CD4-positive, alpha-beta T cell treated with Interleukin-4 for 1 hour (primary cell): ENCODE results near the gene GIMAP5.

Experiments
- DNase-seq, 2 donors: peaks; one replicate each; pipeline ENCODE4 v3.0.0-alpha.2; 2020 to 2022

The GIMAP5 gene

DNA sequence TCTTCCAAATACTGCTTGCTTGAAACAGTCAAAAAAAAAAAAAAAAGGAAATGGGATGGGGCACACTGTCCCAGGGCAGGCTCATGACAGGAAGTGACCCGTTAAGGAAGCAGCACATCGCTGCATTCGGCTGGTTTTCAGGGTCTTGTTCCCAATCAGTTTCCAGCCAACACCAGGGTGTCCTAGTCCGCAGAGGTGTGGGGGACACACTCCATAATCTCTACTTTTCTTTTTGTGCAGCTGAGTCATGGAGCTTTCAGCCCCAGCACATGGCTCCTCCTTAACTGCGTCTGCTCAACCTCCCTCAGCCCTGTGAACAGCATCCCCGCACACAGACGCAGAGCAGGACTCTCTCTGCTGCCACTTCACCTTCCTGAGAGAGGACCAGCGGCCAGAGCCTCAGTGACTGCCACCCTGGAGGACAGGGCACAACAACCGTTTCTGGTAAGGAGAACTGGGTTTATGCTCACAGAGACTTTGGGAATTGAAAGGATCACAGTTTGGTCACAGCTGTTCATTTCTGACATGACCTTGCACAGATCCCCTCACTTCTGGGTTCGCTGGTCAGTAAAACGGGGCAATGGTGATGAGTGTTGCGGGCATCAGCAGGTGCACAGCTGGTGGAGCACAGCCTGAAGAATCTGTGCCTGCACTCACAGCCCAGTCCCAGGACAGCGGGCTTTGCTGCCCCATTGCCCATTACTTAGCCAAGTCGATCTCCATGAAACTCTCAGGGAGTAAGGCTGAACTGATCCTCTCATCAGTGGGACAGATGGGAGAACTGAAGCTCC is at the start of gene GIMAP5:
GIMAP5 (plus strand) TSS at position 154 of the 791 bp plus-strand sequence. CDS start 3,467 bp downstream, outside the sequence.
- peak; percentile 43 to 53 for DNase-seq

DNA sequence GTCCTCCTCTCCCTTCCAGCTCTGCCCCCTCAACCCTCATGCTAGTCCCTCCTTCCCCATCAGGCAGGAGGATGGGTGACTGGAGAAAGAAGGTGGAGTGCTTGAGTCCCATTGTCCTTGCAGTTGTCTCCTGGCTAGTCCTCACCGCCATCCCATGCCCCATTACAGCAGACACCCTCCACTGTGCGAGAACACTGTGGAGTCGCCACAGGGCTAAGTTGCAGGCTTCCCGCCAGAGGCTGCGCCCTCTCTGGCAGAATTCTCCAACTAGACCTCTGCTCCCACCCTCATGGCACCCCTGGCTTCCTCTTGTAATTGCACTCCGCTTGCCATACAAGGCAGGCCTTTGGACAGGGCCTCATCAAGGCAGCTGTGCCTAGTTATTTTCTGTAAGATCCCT is 48.6 kb upstream of the GIMAP5 start:
- DNase-seq = no peak

DNA sequence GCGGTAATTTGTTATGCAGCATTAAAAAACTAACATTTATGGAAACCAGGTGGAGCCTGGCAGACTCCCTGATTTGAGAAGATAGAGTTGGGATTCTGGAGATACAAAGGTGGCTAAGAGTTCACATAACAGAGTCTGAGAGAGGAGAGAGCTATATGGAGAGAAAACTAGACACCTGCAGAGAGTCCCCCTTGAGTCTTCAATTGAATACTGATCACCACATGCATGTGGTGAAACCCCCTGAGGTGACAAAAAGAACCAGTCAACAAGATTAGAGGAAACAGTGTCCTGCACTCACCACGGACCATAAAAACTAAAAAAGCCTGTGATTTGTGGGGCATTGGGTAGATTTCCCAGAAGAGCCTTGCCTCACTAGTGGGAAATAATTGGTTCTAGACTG is 41.6 kb upstream of the GIMAP5 start:
- DNase-seq = no peak

DNA sequence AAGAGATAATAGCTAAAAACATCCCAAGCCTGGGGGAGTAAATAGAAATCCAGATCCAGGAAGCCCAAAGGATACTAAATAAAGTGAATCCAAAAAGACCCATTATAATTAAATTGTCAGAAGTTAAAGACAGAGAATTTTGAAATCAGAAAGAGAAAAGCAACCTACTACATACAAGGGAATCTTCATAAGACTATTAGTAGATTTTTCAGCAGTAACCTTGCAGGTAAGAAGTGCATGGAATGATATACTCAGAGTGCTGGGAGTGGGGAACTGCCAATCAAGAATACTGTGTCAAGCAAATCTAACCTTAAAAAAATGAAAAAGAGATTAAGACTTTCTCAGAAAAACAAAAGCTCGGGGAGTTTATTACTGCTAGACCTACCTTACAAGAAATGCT is 34.0 kb upstream of the GIMAP5 start:
- no peak for DNase-seq

DNA sequence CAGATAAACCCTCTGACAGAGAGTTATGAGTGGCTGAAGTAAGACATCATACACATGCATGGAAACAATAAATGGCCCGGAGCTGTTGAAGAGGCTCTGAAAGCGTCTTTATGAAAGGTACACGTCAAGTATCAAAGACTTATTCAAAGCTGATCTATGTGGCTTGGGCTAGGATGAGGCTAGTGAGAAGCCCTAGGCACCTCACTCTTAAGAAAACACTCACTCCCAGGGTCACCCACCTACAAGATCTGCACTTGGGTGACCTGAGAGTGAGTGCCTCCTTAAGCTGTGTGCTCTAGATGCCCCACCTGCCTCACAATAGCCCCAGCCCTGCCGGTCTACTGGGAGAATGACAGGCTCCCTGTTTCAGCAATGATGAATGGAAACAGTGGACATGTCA is 21.9 kb upstream of the GIMAP5 start:
- DNase-seq = no peak

DNA sequence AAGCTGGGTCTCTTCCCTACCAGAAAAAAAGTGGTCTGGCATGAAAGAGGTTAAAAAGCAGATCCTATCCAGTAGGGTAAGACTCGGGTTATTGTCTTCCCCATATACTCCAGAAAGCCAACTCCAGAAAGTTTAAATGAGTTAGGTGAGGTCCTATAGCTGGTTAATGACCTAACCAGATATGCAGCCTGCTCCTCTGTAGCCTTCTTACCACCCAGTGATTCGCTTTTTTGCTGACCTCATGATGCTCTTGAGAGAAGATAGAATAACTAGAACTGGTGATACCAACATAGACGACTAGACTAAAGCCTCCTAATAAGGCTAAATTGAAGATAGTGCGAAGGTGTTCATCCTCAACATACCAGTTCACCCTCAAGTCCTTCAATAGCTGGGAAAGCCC is 21.5 kb upstream of the GIMAP5 start:
- DNase-seq = no peak

DNA sequence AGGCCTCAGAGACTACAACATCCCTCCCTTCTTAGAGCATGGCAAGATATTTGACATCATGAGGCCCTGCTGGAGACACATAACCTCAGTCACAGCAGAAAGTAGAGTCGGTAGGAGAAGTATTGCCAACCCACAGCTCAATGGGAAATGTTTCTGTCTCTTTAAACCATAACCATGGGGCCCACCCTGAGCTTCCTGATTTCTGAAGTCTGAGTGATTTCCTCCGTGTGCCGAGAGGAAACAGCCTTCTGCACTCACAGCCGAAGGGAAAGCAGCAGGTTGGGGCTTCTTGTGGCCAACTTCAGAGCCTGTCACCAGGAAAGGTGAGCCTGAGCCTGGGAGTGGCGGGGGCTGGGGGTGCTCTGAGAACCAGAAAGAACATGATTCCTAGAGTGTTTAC is 20.9 kb upstream of the GIMAP5 start, which contains the start of gene GIMAP1:
GIMAP1 (plus strand) TSS at position 246 of the 400 bp plus-strand sequence. CDS start 2,435 bp downstream, outside the sequence.
- DNase-seq = peak; percentile 59 to 73

DNA sequence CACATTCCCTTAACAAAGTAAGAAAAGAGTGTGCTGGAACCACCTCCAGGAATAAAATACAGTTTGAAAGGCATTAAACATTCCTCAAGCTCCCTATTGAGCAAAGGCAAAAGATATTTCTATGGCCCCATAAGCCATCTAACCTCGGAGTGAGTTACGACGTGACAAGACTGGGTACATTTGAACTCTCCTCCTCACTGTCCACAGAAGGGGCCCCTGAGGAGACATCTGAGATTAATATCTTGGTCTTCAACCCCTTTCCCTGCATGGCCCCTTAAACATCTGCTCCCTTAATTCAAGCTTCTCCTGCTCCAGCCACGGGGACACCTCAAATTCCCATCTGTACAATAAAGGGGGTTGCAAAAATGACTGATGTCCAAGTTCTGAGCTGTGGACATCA is 20.3 kb upstream of the GIMAP5 start:
- DNase-seq = no peak

DNA sequence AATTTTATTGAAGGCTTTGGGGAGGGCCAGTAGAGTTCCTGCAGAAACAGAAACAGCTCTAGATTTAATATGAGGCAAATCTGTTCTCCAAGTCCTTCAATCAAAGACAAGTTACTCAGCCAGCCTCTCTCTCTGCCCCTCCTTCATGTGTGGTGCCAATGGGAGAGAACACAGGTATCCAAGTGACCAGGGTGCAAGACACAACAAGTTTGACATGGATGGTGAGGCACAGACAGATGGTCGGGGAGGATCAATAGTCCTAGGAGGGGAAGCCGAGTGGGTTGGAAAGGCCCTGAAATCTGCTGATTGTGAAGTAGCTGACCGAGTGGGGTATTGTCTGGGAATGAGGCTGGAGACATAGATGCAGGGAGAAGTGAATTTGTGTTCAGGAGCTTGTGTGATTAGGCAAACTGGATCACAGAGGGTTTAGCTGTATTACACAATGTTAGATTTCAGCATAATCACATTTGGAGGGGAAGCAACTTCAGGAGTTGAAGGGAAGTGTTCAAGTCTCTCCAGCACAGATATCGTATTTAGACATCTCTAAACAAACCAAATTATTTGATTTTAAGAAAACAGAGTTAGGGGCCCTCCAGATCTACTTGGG is 19.3 kb upstream of the GIMAP5 start:
- no peak for DNase-seq

DNA sequence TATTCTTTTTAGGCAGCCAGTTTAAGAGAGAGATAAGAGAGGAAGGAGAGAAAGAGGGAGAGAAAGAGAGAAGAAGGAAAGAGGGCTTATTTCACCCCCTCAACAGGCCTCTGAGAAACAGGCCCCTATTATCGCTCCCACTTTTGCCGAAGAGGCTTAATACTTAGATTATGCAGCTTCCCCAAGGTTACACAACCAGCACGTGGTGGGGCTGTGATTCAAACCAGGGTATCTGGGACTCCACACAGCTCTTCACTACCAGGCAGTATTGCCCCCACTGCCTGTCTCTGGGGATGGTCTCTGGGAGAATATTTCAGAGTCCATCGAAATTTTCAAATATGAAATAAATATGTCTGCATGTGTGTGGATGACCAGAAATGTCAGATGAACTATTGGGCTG is 17.8 kb upstream of the GIMAP5 start:
- DNase-seq = no peak

DNA sequence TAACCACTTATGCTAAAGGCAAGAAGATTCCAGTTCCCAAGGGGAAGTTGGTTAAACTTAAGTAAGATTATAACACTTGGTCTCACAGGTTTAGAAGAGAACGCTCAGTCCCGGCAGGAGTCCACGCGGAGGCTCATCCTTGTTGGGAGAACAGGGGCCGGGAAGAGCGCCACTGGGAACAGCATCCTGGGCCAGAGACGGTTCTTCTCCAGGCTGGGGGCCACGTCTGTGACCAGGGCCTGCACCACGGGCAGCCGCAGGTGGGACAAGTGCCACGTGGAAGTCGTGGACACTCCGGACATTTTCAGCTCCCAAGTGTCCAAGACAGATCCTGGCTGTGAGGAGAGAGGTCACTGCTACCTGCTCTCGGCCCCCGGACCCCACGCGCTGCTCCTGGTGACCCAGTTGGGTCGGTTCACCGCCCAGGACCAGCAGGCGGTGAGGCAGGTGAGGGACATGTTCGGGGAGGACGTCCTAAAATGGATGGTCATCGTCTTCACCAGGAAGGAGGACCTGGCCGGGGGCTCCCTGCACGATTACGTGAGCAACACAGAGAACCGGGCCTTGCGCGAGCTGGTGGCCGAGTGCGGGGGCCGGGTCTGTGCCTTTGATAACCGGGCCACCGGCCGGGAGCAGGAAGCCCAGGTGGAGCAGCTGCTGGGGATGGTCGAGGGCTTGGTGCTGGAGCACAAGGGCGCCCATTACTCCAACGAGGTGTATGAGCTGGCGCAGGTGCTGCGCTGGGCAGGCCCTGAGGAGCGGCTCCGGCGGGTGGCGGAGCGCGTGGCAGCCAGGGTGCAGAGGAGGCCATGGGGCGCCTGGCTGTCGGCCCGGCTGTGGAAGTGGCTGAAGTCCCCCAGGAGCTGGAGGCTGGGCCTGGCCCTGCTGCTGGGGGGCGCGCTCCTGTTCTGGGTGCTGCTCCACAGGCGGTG is 17.0 kb upstream of the GIMAP5 start:
- no peak for DNase-seq

DNA sequence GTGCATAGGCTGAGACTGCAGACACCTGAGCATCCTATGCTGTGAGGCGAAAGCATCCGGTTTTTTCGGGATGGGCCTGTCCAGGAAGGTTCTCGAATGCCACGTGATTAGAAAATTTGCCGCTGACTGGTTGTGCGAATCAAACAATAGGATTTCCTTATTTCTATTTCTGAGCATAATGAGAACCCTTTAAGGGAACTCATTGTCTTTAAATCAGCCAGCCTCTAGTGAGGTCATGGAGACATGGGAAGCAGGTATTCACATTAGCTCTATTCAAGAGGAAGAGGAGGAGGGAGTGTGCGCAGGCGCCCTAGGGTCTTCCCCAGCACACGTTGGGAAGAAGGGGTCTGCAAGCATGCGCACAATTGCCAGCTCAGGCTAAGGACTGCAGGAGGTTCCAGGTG is 15.2 kb upstream of the GIMAP5 start:
- no peak for DNase-seq

DNA sequence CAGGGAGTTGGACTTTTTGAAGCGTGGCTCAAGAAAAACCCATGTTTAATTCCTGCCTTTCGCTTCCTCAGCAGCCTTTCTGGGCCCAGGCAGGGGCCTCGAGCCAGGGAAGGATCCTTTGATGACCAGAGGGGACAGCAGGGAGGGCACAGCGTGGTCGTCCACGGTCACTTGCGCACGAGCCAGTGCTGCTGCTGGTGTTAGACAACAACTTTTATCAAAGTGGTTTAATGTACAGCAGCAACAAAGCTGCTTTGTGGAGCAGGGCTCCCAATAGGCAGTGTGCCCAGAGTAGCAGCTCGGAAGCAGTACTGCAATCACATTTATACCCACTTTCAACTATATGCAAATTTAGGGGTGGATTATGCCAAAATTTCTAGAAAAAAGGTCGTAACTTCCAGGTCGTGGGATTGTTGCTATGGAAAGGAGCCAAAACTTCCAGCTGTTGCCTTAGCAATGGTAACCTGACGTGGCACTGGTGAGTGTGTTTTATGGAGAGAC is 14.7 kb upstream of the GIMAP5 start:
- DNase-seq = no peak

DNA sequence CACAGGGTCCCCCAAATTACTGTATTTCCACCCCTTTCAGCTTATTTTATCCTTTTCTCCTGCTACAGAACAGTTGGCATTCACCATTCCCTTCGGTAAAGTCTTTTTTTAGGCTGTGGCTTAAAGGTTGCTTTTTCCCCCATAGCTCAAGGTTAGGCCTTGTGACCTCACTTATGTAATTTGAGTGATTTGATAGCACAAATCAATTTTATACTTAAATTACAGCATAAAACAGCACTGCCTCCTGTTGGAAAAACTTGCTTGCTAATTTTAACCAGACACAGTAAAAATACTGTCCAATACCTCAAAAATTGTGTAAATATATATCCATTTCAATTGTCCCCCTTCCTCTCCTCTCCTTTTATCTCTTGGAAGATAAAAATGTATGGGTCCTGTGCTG is 13.8 kb upstream of the GIMAP5 start:
- DNase-seq = no peak

DNA sequence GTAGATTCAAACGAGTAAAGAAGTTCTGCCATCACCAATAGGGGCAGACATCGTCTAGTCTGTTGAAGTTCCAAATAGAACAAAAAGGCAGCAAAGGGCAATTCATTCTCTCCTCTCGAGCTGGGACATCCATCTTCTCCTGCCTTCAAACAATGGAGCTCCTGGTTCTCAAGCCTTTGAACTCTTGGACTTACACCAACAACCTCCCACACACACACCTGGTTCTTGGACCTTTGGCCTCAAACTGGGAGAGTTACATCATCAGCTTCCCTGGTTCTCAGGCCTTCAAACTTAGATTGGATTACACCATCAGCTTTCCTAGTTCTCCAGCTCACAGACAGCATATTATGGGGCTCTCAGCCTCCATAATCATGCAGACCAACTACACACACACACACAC is 9.8 kb upstream of the GIMAP5 start:
- DNase-seq = no peak

DNA sequence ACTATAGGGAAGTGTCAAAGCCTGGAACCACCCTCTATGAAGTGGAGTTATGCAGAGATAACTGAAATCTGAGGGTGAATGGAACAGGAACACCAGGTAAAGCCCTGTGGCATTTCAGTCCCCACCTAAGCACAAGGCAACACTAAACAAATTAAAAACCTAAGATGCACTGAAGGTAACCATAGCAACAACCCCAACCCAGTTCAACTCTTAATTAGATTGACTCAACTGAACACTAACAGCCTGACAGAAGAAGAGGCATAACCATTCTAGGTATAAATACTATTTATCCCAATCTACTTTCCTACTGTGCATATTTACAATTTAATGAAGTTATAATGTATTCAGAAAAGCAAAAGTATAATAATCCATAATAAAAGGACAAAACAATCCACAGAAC is 9.2 kb upstream of the GIMAP5 start:
- no peak for DNase-seq

DNA sequence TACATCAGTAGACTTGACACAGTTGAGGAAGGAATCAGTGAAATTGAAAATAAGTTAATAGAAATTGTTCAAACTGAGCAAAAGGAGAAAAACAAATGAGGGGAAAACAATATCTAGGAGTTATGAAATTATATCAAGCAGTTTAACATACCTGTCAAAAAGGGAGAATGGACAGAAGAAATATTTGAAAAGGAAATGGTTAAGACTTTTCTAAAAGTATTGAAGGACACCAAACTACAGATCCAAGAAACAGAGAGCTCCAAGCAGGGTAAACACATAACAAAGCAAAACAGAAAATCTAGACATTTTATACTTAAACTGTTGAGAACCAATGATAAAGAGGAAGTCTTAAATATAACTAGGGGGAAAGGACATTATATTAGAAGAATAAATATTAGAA is 8.6 kb upstream of the GIMAP5 start:
- DNase-seq = no peak

DNA sequence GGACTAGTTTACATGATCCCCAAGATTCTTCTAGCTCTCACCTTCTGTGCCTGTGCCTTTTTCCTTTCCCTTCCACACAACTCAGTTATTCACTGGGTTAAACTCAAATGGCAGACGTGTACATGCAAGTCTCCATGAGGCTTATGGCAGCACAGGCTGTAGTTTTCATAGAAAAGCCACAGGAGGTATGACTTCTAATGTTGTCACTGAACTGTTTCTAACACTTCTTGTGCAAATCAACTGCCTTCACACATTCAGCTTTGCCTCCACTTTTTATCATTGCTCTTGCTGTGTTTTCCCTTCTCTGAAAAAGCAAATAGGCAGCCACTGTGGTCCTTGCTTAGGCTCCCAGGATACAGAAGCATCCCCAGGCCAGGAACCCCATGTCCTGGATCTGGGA is 5.3 kb upstream of the GIMAP5 start:
- peak in 1 of 2 donors; percentile 44 for DNase-seq

DNA sequence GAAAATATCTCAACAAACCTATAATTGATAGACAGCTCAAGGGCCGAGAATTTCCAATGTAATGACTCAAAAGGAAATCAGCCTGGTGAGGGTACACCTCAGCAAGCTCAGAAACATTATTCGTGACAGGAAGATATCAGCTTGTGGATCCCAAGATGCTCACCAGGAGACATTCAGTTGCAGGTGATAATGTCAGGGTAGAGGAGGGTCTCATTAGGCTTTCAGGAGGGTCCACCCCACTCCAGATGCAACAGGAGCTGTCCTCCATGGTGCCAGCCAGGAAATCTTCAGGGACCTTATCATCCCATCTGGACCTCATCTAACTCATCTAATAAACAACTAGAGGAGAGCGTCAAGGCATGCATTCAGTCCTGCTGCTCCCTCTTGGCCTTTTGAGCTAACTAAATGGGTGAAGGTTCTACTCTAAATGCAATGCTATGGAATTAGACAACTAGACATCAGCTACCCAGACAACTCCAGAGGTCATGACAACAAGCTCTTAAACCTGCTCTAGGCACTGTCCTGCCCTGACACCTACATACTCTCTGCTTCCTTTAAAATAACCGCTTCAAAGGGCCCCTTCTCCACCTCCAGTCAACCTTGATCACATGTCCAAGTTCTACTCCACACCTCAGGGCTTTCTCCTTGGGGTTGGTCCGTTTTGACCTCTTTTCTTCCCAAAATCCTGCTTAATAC is 4.3 kb upstream of the GIMAP5 start:
- no peak for DNase-seq

DNA sequence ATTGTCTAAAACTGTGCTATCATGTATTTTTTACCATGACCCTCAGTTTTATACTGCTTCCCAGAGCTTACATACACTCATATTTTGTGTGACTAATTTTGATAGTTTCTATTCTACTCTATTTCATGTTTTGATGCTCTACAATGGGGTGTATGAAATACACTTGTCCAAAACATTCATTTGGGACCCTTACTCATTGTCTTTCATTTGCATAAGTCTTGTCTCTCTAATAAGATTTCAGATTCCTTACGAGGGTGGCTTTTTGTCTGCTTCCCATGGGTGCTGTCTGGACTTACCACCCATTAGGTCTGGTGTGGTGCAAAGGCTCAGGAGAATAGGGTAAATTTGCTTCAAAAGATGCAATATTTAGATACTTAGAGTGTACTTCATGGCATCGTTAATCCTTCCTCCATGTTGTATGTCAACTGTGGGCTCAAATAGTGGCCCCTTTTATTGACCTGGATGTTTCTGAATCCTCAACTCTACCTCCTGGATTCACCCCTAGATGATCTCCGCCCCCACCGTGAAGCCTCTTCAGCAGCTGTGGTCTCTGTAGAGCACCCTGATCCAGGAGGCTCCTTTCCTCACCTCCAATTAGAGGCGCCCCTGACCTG is 3.6 kb upstream of the GIMAP5 start:
- no peak for DNase-seq

DNA sequence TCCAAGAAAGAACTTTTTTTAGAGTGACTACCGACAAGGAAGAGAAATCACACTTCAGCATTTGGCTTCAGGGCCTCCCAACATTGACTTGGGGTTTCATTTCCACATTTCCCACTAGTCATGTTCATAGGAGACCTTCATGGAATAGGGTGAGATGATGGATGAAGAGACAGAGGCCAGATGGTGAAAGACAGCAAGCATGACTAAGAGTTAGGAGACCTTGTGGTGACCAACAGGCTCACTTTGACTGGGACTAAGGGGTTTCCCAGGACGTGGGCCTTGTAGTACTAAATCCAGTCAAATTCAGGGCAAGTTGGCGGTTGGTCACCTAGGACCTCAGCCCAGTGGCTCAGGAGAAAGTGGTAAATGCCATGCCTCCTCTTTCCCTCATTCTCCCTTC is 3.0 kb upstream of the GIMAP5 start:
- DNase-seq = no peak
